T-helper 1 cell treated with Interleukin-12 subunit alpha and Interleukin-12 subunit beta and Interleukin-4 antibody, amounts not matched to agents 30 ng/mL and 1 ng/mL, for 36 hours (primary cell): ENCODE results near the gene A1CF. TPM values are rescaled to one million over a fixed set of nuclear protein-coding genes. Genes with fewer than 3 reads are reported as not detected.
"Not testable (repeated sequence)": the region's sequence is repeated elsewhere in the genome, so short reads cannot be mapped to it uniquely, and the experiment has no call there.

Experiments used
- intact Hi-C: fragments of 100-400 bp; cut with micrococcal nuclease; formaldehyde crosslinking; loops from one replicate; pipeline ENCODE4 v1.15.1; 2024
- total RNA-seq: library from RNA; stranded (reverse); gene quantifications from 2 replicates; pipeline ENCODE4 v1.2.3, GENCODE V29; 2022

The A1CF gene
- total RNA-seq, 1 donor from 2014 or later = not detected

DNA sequence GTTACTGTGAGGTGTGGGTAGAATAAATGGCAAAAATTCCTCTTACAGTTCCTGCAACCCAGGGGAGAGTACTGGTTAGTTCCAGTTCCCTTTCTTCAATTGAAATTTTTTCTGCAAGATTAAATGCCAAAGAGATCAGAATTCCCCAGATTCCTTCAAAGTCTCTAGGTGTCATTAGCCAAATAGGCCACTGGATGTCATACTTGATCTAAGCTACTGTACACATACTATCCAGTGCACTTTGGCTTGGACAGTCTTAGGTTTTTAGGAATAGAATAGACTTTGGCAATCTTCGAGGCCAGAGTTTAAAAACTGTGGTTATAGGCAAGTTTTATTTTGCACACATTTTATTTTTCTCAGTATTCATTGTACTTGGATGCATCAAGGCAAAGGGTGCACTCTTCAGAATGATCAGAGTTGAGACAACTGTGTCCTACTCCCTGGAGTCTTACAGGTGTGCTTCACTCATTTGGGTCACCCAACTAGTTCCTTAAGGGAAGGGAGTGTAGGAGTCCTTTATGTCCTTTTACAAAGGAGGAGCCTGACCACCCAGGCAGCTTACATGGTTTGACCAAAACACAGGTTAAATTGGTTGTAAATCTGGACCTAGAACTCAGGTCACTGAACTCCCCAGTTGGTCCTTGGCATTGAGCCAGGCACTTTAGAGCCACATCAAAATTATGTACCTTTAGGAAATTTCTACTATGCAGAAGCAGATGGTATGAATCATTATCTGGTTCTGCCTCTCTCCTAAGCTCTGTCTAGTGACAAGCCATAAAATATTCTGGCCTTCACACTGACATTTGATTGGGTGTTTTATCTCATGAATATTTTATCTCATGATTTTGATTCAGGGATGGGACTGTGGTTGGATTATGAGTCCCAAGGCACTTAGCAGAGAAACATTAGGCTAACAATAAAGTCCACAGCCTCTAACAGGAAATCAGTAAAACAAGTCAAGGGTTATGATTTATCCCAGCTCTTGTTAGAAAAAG is 96.2 kb downstream of the A1CF start:
- intact Hi-C loops = no loop called here

DNA sequence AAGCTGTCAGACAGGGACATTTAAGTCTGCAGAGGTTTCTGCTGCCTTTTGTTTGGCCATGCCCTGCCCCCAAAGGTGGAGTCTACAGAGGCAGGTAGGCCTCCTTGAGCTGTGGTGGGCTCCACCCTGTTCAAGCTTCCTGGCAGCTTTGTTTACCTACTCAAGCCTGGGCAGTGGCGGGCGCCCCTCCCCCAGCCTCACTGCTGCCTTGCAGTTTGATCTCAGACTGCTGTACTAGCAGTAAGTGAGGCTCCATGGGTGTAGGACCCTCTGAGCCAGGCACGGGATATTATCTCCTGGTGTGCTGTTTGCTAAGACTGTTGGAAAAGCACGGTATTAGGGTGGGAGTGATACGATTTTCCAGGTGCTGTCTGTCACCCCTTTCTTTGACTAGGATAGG is 97.5 kb downstream of the A1CF start:
- intact Hi-C loops = not testable (repeated sequence)

DNA sequence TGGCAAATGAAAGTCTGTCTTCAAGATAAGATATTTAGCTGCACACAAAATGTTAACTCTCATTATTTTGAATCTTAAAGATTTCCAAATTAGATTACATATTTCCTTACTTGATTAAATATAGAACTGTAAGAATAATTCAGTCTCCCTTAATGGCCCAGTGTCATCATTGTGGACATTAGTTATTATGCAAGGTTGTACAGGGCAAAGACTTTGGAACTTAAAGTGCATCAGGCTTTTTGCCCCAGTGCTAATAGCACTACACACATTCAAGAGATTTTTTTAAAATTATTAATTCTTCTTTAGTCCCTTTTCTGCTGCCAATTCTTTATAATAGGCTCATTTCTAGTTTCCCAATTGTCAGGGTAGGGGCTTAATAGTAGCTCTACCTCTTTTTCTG is 103.4 kb downstream of the A1CF start:
- intact Hi-C loops = not testable (repeated sequence)

DNA sequence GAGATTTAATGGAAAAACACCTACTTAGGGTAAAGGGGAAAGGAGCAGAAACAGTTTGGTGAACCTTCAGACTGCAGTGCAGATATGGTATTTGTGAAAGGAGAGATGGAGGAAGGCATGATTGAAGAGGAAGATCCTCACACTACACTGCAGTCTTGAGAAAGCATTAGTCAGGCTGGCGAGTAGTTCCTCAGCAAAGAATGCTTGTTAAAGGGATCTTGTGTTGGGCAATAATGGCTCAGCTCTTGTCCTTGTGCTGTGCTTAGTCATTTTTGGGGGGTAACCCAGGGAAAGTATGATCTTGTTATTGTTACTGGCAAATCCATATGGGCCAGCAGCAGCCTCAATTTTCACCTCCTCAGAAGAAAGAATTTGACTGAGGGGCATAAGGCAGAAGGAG is 105.4 kb downstream of the A1CF start:
- intact Hi-C loops = not testable (repeated sequence)

DNA sequence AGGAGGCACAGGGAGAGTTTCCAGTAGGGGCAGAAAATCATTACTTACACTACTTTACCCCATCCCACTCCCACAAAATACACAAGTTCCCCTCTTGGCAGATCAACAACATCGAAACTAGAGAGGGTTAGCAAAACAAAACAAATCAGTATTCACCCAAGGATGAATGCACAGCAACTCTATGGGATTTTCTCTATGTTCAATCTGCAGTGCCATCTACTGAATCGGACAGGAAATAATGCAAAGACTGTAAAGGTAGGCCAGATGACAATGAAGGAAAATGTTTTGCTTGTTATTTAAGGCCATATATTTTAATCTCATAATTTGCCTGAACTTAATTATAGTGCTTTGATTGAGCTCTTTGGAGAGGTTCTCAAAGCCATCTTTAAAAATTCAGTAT is 110.6 kb downstream of the A1CF start:
- intact Hi-C loops = not testable (repeated sequence)

DNA sequence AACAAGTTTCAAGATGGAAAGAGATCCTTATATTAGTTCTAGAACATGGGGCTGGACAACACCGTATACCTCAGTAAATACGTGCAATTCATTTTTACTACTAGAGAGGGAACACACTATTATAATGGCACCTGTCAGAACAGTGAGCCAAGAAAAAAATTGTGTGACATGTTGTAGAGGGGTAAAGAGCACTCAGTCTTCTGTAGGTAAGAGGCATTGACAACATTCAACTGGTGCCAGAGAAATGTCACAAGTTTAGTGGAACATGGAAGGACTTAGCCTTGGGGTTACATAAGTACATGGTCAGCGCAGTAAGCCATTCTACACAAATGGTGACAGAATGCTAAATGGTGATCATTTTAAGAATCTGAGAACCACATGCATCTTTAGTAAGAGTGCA is 113.4 kb downstream of the A1CF start:
- intact Hi-C loops = not testable (repeated sequence)

DNA sequence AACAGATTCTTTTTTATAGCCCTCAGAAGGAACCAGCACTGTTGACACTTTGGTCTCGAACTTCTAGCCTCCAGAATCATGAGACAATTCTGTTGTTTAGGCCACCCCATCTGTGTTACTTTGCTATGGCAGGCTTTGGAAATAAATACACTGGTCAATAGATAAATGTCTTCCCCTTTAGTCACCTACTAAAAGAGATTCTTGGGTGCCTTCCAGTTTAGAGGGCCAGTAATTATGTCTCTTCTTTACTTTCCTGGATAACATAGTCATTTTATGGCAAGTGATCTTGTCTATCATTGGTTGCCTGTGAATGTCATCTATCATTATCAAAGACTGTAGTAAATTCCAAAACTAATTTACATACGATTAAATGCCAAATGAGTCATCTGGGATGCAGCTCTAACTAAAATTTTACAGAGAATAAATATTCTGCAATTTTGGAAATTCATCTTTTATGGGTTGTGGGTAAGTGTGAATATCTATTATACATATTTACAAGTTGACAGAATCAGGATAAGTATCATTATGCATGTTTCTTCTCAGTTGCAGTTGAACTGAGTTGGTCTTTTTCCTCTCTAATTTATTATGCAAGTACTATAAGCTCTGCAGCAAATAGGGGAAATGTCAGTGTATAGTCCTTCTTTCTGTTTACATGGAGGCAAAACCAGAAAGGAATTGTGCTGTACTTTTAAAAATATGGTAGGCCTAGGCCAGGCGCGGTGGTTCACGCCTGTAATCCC is 118.5 kb downstream of the A1CF start:
- intact Hi-C loops = not testable (repeated sequence)

Other genes starting within 250 kb of the A1CF start
- gene ASAH2B, start 145.7 kb downstream of the A1CF start, total RNA-seq = 2.2 and 4.1 TPM in 2 replicates
- gene PRKG1, start 188.9 kb upstream of the A1CF start, total RNA-seq = not detected in 2 replicates